GM19463 (cell line): ENCODE data around the gene USP40.

Source experiments
- ATAC-seq: cut with Tn5 transposase; IDR thresholded peaks from one replicate; pipeline ENCODE4 v1.9.1; 2021; ENCODE audit warnings: mild to moderate bottlenecking, moderate library complexity; ENCODE audit not compliant: unreplicated experiment

USP40 gene

DNA sequence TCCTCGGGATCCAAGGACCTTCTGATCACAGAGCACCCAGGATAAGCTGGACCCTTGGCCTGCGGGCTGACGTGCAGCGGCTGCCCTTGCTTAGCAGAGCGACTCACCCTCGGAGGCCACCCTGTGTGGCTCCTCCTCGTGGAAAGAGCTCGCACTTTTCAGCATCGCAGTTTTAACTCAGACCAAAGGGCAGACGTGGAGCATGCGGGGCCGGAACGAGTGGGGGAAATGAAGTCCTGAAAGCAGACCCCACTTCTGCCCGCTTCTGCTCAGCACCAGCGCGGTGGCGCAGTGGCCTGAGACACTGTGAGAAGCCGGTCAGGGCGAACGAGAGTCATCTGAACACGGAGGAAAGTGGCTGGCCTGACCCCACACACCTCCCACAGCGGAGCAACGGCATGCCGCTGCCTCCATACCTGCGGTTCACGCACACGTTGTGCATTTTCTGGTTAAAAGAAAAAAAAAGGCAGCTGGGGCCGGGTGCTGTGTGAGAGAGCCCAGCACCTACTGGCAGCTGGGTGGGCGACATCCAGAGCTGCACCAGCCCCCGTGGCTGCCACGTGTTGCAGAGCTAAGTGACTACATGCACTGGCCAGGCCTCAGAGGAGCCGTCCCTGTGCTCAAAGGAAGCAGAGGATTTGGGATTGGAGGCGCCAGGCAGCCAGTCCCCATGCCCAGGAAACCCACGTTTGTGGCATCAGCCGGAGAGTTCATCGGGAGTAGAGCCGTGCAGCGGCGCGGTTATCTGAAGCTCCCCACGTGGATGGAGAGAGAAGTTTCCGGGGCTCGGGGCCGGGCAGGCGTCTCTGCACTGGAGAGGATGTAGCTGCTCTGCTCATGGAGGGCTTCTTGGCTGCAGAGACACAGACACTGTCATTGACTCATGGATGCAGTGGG lies 89.7 kb downstream of the USP40 start:
- no peak for ATAC-seq

DNA sequence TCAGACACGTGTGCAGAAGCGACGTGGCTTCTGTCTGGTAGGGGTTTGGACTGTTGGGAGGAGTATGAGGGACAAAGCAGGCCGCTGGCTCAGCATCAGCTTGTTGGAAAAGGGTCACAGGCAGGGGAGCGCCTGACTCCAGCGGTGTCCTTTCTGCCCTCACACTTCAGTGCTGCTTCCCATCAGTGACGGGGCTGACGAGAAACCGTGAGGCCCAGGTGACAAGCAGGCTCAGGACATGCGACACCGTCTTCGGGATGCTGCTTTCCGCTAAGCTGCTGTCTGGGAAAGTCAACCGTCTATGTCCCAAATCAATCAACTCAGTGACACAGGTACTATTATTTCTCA lies 90.5 kb downstream of the USP40 start:
- no peak for ATAC-seq

DNA sequence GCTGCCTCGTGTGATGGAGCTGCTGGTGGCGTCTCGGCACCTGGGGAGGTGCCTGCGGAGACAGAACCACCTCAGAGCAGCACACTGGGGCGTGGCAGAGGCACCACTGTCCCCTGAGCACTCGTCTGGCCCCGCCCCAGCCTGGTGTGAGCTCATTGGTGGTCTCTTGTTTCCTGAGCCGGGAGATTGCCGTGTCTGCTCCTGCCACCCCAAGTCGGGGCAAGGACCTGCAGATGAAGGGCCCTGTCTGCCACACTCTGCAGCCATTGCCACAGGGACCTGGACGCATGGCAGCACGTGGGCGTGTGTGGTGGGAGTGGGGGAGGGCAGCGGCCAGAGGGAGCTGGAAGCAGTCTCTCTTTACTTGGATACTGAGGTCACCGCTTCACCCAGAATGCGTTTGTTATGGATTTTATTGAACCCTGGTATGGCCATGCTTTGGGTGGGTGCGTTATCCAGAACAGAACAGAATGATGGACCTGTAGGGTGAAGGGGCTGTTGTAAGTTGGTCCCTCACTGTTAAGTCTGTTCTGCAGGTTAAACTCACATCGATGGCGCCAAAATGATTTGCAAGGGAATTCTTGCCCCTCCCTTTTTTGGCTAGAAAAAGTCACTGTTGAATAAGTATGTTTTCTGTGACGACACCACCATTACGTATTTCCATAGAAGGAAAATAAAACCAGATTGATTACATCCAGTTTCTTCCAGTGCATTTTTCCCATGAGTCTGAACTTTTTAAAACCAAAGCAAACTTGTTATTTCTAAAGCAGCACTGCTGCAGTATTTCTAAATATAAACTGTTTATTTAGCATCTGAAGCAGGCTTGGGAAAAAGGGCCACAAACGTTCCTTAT lies 92.0 kb downstream of the USP40 start:
- ATAC-seq, result no peak

DNA sequence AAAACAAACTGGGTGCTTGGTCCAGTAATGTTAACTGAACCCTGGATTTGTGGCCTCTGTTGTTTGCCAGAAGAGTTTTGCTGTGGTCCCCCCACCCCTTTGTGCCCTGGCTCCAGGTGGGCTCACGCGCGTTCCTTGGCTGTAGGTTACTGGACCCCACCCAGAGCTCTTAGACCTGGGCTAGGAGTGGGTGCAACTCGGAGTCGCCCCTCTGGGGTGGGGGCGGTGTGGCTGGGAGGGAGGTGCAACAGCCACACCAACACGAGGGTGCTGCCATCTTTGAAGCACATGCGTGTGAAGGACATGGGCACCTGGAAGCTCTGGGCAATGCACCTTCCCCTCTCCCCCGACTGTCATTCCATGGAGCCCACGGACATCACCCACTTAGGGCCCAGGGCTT lies 92.7 kb downstream of the USP40 start:
- no peak for ATAC-seq

DNA sequence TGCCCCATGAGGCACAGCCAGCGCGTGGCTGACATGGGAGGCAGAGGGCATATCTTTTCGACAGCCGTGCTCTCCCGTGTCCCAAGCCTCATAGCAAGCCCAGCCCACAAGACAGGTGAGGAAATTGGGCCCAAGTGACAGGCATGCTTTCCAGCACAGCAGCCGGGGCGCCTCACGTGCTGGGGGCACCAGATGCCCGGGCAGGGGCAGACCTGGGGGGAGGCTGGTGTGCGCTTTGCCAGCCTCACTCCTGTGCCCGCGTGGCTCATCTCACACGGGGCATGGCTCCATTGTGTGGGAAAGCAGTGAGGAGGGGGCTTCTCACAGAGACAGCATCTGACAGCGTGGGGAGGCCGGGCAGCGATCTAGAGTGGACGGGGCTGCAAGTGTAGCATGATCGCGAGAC lies 93.2 kb downstream of the USP40 start:
- no peak for ATAC-seq

DNA sequence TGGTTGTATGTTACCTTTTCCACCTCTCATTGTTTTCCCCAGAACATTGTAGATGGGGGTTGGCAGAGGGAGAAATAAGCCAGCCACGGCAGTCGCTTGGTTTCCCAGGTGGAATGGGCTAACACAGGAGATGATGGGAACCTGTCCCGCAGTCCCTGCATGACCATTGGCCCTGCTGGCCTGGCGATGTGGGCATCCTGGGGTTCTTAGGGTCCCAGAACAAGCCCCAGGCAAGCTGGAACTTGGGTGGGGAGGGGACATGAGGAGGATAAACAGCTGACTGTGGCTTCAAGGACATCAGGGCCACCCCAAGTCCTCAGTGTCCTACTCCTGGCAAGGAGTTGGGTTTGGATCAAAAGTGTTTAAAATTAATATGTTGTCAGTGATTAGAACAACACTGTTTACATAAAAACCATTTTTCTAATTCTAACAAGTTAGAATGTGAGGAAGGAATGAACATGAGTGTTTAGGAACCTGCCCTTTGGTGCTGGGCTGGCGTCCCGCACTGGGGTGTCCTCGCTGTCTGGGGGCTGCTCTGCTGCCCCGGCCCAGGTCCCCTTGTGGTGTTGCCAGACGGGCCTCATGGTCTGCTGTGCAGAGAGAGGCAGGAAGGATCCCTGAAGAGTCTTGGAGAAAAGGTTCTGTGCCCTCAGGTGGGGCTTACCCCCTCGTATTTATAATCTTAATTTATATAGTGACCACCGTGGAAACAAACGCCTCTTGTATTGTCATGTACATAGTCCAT lies 95.1 kb downstream of the USP40 start:
- no peak for ATAC-seq

DNA sequence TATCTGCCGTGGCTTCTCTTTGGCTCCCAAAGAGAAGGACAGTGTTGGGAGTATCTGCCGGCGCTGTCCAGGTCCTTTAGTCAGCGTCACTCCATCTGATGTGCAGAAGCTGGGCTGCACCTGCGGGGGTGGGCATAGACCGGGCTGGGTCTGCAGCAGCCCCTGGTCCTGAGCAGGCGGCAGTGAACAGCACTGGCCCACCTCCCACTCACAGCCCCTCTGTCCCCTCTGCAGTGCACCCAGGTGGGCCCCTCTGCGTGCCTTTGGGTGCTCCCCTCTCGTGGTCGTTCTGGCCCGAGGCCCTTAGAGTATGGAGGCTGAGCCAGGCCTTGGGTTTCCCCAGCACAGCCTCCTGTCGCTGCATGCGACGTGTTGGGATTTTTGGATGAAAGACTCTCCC lies 95.7 kb downstream of the USP40 start:
- no peak for ATAC-seq

DNA sequence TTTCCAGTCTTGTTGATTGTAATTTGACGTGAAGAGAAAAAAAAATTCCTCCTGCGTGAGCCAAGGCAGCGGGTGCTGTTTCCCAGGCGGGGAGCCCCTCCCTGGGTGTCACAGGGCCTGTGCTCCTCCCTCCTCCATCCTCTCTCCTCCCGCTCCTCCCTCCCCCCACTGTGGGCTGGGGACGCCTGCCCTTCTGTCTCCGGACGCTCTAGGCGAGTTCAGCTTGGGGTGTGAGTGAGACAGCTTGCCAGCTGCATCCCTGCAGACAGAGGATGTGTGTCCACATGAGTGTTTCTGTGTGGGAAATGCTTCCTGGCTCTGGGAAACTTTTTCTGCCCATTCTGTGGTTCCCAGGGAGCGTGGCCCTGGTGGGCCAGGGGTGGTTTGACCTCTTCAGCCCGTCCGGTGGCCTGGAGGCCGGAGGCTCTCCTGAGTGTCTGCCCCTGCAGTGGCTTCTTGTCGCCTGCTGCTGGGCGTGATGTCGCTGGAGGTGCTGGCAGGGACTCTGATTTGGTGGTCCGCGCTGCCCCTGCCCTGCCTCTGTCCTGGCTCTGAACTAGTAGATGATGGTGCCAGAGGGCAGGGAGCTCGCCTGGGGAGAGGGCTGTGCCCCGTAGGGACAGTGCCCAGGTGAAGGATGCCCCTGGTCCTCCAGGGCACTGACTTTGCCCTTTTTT lies 96.4 kb downstream of the USP40 start:
- ATAC-seq, result no peak

DNA sequence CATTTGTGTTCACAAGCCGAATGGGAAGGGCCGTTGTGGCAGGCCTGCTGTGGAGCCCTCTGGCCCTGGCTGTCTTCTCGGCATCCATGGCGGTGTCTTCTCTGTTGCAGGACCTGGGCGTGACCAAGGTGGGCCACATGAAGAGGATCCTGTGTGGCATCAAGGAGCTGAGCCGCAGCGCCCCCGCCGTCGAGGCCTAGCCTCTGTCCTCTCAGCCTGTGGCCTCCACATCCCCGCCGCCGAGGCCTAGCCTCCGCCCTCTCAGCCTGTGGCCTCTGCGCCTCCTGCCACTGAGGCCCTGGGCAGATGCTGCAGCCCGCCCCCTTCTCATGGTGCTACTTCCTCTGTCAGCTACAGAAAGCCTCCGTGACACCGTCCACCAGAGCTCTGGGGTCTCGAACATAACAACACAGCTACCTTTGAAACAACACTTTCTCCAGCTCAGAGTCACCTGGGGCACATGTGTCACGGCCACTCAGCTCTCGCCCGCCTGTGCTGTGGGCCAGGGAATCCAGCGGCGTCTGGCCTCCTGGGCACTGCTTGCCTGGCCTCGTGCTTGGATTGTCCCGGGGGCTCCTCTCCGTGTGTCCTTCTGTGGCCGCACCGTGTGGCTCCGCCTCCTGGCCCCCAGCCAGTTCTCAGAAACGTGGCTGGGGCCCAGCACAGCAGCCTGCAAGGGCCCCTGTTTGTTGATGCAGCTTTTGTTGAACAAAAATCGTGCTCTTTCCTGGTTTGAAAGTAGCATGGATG lies 97.1 kb downstream of the USP40 start:
- ATAC-seq, result no peak

DNA sequence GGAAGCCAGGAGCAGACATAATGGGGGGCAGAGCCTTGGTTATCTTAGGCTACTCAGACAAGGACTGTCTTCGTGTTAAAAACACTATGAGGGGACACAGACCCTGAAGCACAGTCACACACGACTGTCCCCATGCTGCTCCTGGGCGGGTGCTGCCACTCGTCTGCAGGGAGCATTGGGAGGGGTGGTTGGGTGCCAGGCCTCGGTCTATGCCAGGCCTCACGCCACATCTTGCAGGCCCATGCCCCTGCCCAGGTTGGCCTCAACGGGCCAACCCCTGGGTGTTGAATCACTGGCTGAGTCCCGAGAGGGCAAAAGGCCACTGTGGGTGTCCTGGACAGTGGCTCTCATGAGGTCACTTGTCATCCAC lies 97.9 kb downstream of the USP40 start:
- ATAC-seq, result no peak

DNA sequence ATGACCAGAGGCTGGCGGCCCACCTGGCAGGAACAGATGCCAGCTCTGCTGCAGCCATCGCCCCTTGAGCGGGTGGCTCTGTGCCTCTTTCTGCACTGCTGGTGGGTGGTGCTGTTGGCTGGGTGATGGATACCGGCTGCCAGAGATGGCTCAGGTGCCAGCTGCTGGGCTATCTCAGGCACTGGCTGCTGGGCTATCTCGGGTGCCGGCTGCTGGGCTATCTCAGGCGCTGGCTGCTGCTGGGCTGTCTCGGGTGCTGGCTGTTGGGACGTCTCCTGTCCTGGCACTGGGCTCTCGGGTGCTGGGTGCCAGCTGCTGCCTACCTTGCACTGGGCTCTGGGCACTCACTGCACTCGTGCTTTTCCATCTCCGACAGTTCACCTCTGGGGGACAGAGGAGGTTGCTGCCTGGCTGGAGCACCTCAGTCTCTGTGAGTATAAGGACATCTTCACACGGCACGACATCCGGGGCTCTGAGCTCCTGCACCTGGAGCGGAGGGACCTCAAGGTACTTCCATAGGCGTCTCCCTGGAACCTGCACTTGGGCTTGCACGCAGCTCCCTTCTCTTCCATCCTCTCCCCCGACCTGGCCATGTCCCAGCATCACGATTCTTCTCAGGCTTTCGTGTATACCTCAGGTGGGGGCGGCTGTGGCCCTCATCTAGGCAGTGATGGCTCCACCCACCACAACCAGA lies 98.4 kb downstream of the USP40 start:
- ATAC-seq, result no peak

DNA sequence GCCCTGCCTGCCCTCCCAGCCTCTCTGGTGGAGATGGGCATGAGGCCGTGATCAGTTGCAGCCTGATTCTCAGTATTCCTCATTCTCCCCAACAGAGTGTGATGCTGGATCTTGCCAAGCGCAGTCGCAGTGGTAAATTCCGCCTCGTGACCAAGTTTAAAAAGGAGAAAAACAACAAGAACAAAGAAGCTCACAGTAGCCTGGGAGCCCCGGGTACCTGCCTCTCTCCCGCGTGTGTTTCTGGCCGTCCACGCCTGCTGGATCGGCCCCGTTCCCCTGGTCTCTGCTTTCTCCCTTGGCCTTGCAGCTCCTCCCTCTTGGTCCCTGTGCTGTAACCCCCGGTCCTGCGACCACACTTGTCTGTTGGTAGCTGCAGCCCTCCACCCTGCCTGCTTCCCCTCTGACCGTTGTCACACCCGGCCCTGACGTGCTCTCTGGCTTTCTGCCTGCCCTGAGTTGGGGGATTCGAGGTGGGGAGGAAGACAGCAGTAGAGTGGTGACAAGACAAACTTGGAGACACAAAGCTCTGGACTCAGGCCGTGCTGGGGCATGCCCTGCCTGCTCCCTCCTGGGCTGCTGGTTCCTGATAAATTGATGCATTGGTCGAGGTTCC lies 99.5 kb downstream of the USP40 start:
- no peak for ATAC-seq

DNA sequence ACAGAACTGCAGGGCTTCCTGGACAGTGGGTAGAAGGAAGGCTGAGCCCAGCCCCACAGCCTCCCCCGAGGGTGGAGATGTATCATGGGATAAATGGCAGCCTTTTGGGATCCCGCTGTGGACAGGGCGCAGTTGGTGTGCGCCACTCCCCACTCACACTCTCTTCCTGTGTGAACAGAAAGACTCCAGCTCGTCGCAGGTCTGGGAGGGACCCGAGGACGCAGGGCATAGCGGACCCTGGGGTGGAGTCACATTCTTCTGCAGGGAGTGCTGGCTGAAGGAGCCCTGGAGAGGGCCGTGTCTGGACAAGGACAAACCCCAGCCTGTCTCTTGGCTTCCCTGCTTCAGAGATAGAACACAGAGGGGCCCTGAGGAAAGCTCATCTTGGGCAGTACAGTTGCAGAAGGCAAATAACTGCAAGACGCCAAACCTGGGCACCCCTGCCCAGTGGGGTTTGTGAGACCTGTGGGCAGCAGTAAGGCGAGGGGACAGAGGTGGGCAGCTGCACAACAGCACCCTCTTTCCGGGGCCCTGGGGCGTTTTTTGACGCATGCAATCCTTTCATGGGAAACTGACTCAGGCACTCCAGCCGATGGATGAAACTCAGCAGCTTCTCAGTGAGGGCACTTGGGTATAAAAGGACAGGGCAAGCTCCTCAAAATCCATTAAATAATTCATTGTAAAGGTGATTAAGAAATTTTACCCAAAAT lies 101.9 kb downstream of the USP40 start:
- no peak for ATAC-seq

DNA sequence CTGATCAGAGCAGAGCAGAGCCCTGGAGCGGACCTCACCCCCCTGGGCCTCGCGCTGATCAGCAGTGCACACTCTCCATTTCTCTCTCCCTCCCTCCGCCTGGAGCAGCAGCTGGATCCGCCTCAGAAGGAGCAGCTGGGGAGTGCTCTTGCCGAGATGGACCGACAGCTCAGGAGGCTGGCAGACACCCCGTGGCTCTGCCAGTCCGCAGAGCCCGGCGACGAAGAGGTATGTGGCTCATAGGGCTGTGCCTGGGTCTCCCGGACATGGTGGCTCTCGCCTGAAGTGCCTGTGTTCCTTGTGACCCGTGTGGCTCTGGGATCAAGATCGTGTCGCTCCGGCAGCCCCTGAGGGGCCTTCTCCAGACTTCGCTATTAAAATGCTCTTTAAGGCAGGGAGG lies 102.5 kb downstream of the USP40 start:
- no peak for ATAC-seq

DNA sequence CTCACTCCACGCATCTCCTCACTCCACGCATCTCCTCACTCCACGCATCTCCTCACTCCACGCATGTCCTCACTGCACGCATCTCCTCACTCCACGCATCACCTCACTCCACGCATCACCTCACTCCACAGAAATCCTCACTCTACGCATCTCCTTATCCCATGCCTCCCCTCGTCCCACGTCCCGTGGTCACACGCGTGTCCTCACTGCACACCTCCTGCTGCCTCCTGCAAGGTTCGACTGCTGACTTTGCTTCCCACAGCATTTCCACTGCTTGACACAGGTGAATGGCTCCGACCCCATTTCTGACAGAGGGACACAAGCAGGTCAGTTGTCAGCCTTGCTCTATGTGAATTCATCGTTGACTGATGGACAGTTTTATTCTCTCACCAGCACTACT lies 103.0 kb downstream of the USP40 start:
- no peak for ATAC-seq

DNA sequence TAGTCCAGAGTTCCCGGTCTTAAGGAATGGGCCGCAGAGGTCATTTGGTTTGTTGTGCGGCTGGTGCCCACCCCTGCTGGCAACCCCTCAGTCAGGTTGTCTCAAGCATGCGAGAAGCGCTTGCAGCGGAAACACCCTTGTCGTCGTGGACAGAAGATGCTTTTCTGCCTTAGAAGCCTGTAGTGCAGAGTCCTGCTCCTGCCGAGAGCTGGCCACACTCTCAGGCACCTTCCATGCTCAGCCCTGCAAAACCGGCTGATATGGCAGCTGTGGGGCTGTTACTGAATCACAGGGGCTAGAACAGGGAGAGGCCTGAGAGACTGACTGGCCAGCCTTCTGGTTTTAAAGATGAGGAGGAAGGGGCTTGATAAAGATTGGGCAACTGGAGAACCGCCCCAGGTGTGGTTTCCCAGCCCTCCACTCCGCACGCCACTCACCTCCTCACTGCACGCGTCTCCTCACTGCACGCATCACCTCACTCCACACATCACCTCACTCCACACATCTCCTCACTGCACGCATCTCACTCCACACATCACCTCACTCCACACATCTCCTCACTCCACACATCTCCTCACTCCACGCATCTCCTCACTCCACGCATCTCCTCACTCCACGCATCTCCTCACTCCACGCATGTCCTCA lies 103.6 kb downstream of the USP40 start:
- ATAC-seq, result no peak

DNA sequence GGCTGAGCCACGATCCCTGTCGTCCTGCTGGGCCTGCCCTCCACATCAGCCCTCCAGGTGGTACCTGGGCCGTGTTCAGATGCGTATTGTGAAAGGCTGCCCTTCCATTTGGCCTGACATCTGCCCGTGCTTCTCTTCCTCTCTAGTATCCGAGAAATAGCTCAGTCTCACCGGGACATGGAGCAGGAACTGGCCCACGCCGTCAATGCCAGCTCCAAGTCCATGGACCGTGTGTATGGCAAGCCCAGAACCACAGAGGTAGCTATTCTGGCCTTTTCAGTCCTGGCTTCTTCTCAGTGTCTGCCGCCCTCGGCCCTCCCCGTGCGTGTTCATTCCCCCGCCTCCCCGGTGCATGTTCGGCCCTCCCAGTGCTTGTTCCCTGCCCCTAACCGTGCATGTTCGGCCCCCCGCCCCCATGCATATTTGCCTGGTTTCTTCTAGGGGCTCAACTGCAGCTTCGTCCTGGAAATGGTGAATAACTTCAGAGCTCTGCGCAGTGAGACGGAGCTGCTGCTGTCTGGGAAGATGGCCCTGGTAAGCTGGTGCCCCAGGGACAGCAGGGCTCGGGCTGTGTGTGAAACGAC lies 104.3 kb downstream of the USP40 start:
- no peak for ATAC-seq

DNA sequence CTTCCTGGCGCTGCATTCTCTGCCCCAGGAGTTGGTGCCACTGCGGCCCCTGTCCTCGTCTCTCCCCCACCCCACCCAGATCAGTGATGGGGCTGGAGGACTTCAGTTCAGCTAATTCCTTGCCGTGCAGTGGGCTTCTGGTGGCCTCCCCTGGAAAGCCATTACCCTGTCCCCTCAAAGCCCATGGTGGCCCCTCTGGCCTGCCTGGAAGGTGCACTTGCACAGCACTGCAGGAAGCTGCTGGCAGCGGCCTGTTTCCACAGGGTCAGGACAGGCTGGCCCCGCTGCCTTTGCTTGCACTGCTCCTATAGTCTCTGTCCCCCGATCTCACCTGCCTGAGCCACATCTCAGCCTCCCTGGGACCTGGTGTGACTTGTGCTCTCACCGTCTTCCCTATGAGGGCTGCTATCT lies 105.1 kb downstream of the USP40 start:
- no peak for ATAC-seq
